ENCODE results near the gene GABRB3.

DNA sequence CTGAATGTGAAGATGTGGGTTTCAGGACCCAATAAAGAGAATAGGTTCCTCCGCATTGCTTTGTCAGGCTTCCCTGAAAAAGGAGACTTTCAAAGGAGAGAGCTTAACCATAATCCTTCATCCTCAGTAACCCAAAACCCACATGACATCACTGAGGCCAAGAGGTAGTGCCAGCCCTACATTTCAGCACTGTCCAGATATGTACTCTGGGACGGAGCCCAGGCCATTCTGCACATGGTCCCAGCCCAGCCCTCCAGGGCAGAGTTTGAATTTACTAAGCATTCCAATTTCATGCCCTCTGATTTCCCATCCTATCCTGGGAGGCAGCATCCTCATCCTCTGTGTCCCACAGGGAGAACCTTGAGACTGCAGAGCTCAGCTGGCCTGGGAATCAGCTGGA is 210.5 kb downstream of the GABRB3 start:
- TF ChIP-seq, protein P1, sequence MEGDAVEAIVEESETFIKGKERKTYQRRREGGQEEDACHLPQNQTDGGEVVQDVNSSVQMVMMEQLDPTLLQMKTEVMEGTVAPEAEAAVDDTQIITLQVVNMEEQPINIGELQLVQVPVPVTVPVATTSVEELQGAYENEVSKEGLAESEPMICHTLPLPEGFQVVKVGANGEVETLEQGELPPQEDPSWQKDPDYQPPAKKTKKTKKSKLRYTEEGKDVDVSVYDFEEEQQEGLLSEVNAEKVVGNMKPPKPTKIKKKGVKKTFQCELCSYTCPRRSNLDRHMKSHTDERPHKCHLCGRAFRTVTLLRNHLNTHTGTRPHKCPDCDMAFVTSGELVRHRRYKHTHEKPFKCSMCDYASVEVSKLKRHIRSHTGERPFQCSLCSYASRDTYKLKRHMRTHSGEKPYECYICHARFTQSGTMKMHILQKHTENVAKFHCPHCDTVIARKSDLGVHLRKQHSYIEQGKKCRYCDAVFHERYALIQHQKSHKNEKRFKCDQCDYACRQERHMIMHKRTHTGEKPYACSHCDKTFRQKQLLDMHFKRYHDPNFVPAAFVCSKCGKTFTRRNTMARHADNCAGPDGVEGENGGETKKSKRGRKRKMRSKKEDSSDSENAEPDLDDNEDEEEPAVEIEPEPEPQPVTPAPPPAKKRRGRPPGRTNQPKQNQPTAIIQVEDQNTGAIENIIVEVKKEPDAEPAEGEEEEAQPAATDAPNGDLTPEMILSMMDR (IDR thresholded peaks at IDR 0.05; ENCODE audit: low read depth, low read length, missing input control), result no peak
- TF ChIP-seq, protein P2, sequence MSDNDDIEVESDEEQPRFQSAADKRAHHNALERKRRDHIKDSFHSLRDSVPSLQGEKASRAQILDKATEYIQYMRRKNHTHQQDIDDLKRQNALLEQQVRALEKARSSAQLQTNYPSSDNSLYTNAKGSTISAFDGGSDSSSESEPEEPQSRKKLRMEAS (IDR thresholded peaks at IDR 0.05), result no peak
